Prostate gland (tissue), 2 donors: ENCODE data around the gene EIF5A2. TPM values are rescaled to one million over a fixed set of nuclear protein-coding genes. Genes with fewer than 3 reads are reported as not detected.

Experiments
- DNase-seq: peaks from one replicate; pipeline ENCODE4 v3.0.0-alpha.2; 2019; ENCODE audit warnings: low spot score
- H3K27ac ChIP-seq, 2 donors: fragments of 200-600 bp; sonication (generic); 2 replicates each; pipeline ENCODE4 v1.5.1; 2017 to 2019
- H3K27me3 ChIP-seq: fragments of 200-600 bp; sonication (generic); replicated peaks from 2 replicates; pipeline ENCODE4 v1.5.1; 2019; ENCODE audit not compliant: insufficient read depth
- H3K36me3 ChIP-seq, 2 donors: fragments of 200-600 bp; sonication (generic); 1 replicate in 1 of 2; 2 replicates in 1 of 2; pipeline versions ENCODE4 v1.5.1 to v1.8.1; 2017 to 2019
- H3K4me1 ChIP-seq: fragments of 200-600 bp; sonication (generic); replicated peaks from 2 replicates; pipeline ENCODE4 v1.5.1; 2019
- H3K4me3 ChIP-seq, 2 donors: fragments of 200-600 bp; sonication (generic); 2 replicates each; pipeline ENCODE4 v1.5.1; 2017 to 2019
- H3K9me3 ChIP-seq: fragments of 200-600 bp; sonication (generic); 2 replicates; pipeline ENCODE4 v1.5.1; 2017
- CTCF ChIP-seq, 4 experiments: fragments of 200-600 bp in 2 of 4; fragments of 450-650 bp in 2 of 4; sonication (generic) in 2 of 4; IDR thresholded peaks; 1 replicate in 3 of 4; 2 replicates in 1 of 4; pipeline ENCODE4 v1.5.1; 2016 to 2019; ENCODE audit warnings: antibody characterized with exemption in 4 of 4, mild to moderate bottlenecking in 2 of 4, moderate library complexity in 2 of 4
- POLR2A ChIP-seq: fragments of 450-650 bp; IDR thresholded peaks from one replicate; pipeline ENCODE4 v1.6.1; 2016; ENCODE audit warnings: antibody characterized with exemption, mild to moderate bottlenecking
- POLR2AphosphoS5 ChIP-seq: sonication (generic); formaldehyde crosslinking; IDR thresholded peaks from one replicate; pipeline ENCODE4 v1.6.1; 2017; ENCODE audit warnings: antibody characterized with exemption
- WGBS: methylation state at CpG from one replicate; pipeline ENCODE4 v1.1.5; 2018; 5-methylcytosine and 5-hydroxymethylcytosine counted together
- intact Hi-C: fragments of 100-400 bp; cut with DNase I; formaldehyde crosslinking; loops from one replicate; pipeline ENCODE4 v1.14.2; 2022
- total RNA-seq, 2 donors: library from RNA; depleted of rRNA; stranded (reverse); fragments of >200 nt; gene quantifications; one replicate each; pipeline ENCODE4 v1.1.0, GENCODE V29; 2016

EIF5A2 gene
- total RNA-seq, 2 donors from 2014 or later, result 1.3 to 3.1 TPM

DNA sequence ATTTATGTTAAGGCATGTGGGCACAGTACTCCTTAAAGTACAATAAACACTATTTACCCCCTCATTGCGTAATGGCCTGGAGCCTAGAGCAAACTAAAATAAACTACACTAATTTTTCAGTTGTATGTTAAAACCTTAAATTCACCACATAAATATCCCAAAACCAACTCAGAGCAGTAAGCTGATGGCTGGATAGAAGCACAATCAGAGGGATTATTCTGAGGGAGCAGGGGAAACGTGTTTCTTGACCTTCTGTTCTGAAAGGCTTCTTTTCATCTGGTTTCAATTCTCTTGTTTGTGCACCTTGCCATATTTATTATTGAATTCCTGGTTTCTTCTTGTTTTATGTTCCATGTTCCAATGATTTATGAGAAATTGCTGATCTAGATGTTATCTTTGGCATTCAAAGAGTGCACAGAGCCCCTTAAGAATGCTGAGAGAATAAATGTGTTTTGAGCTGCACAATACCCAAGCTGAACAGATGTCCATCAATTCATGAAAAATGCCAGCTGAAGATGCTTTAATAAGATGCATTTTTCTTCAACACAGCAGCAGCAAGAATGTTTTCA is 68.1 kb downstream of the EIF5A2 start:
- WGBS, result 42% methylated on average over 2 of the region's 2 CpGs
- Histone ChIP-seq H3K9me3 (no peaks in the 10 kb centered on the region), H3K27ac (no peak overlapping the region), H3K36me3 (no peaks in the 10 kb centered on the region), H3K27me3 (no peaks in the 10 kb centered on the region), H3K4me3 (no peak overlapping the region), H3K4me1 (no peaks in the 10 kb centered on the region)
- TF ChIP-seq POLR2A (no peak), POLR2AphosphoS5 (no peak), CTCF (IDR thresholded peaks at IDR 0.05) (no peak)
- intact Hi-C loops, result no loop called here
- DNase-seq, result no peak

DNA sequence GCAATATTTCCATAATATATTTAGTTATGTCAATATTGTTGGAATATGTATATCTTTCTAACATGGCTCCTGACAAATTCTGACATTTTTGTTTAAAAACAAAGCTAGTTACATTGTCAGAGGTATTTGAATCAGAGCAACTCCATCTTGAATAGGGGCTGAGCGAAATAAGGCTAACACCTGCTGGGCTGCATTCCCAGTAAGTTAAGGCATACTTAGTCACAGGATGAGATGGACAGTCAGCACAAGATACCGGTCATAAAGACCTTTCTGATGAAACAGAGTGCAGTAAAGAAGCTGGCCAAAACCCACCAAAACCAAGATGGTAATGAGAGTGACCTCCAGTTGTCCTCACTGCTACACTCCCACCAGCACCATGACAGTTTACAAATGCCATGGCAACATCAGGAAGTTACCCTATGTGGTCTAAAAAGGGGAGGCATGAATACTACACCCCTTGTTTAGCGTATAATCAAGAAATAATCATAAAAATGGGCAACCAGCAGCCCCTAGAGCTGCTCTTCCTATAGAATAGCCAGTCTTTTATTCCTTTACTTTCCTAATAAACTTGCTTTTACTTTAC is 68.8 kb downstream of the EIF5A2 start:
- Histone ChIP-seq H3K27me3 (no peaks in the 10 kb centered on the region), H3K4me1 (no peaks in the 10 kb centered on the region), H3K9me3 (no peaks in the 10 kb centered on the region), H3K27ac (no peak overlapping the region), H3K36me3 (no peaks in the 10 kb centered on the region), H3K4me3 (no peak overlapping the region)
- DNase-seq, result no peak
- intact Hi-C loops, result no loop called here
- TF ChIP-seq POLR2A (no peak), CTCF (IDR thresholded peaks at IDR 0.05) (no peak)
- WGBS, result 72% methylated on average over 3 of the region's 3 CpGs

Other genes starting within 250 kb of the EIF5A2 start
- 10 to 100 TPM; 17.8 to 60.8 TPM for gene RPL22L1, start 38.4 kb downstream of the EIF5A2 start, total RNA-seq
- not detected for gene SLC2A2, start 118.1 kb upstream of the EIF5A2 start, total RNA-seq